Esophagus squamous epithelium (tissue), 5 donors: ENCODE data around the gene MAGEA4. TPM values are rescaled to one million over a fixed set of nuclear protein-coding genes. Genes with fewer than 3 reads are reported as not detected.
"Not testable (repeated sequence)": the region's sequence is repeated elsewhere in the genome, so short reads cannot be mapped to it uniquely, and the experiment has no call there.

Experiments used
- DNase-seq: peaks from one replicate; lab custom pipeline; 2025; lab: John Stamatoyannopoulos, UW
- H3K27ac ChIP-seq, 4 donors: fragments of 200-600 bp; sonication (generic); one replicate each; pipeline ENCODE4 v1.5.1; 2016 to 2019; ENCODE audit warnings: mild to moderate bottlenecking in 1 of 4
- H3K27me3 ChIP-seq, 4 donors: fragments of 200-600 bp; sonication (generic); 1 replicate in 3 of 4; 2 replicates in 1 of 4; pipeline versions ENCODE4 v1.5.1 to v1.6.0; 2017 to 2021; ENCODE audit warnings: antibody characterized with exemption in 1 of 4
- H3K36me3 ChIP-seq, 3 donors: fragments of 200-600 bp; sonication (generic); one replicate each; pipeline ENCODE4 v1.5.1; 2016 to 2019
- H3K4me1 ChIP-seq, 3 donors: fragments of 200-600 bp; sonication (generic); one replicate each; pipeline ENCODE4 v1.5.1; 2017 to 2019
- H3K4me3 ChIP-seq, 4 donors: fragments of 200-600 bp; sonication (generic); 1 replicate in 3 of 4; 2 replicates in 1 of 4; pipeline ENCODE4 v1.5.1; 2016 to 2019; ENCODE audit warnings: mild to moderate bottlenecking in 2 of 4, moderate library complexity in 1 of 4
- H3K9me3 ChIP-seq, 3 donors: fragments of 200-600 bp; sonication (generic); one replicate each; pipeline ENCODE4 v1.5.1; 2016 to 2019
- CTCF ChIP-seq, 6 experiments: fragments of 450-650 bp in 4 of 6; fragments of 200-600 bp in 2 of 6; sonication (generic) in 2 of 6; IDR thresholded peaks; one replicate each; pipeline ENCODE4 v1.5.1; 2016 to 2019; ENCODE audit warnings: antibody characterized with exemption in 6 of 6, mild to moderate bottlenecking in 4 of 6, moderate library complexity in 4 of 6
- POLR2A ChIP-seq, 4 donors: fragments of 450-650 bp; IDR thresholded peaks; one replicate each; pipeline ENCODE4 v1.6.1; 2017; ENCODE audit warnings: antibody characterized with exemption in 4 of 4, mild to moderate bottlenecking in 4 of 4, moderate library complexity in 3 of 4
- WGBS, 2 donors: methylation state at CpG; one replicate each; pipeline ENCODE4 v1.1.5; 2018; 5-methylcytosine and 5-hydroxymethylcytosine counted together
- intact Hi-C: fragments of 100-400 bp; cut with DNase I; formaldehyde crosslinking; loops from one replicate; pipeline ENCODE4 v1.15.0; 2022
- total RNA-seq, 4 donors: library from RNA; depleted of rRNA; stranded (reverse); fragments of >200 nt; gene quantifications; one replicate each; pipeline ENCODE4 v1.1.0, GENCODE V29; 2016
- donor health status: DM: yes; HTN: yes; CAD: no.

Gene MAGEA4
- total RNA-seq, 4 donors from 2014 or later, result not detected

DNA sequence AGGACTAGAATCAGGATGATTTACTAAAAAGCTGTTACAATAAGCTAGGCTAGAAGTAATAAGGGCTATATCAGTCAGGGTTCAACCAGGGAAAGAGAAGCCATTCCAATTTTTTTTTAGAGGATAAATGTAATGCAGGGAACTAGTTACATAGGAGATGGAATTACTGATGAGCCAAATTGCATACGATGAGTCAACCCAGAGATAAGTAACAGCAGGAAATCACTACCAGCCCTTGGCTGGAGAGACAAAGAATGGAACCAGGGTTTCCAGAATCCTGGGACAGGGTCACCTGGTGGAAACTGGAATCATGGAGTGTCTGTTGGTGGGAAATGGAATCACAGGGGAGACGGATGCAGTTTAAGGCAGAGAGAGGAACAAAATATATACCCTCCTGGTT, 13.1 kb upstream of the MAGEA4 start:
- DNase-seq, result no peak
- intact Hi-C loops, result no loop called here
- Histone ChIP-seq H3K36me3 (no peaks in the 10 kb centered on the region), H3K27me3 (no peaks in the 10 kb centered on the region), H3K4me3 (no peak overlapping the region), H3K27ac (no peak overlapping the region), H3K4me1 (peaks cover 0 to 13% (median 0%) of the 10 kb centered on the region in 3 donors), H3K9me3 (no peaks in the 10 kb centered on the region)
- 44 to 56% methylated on average over 1 to 2 of the region's 2 CpGs for WGBS, 2 donors
- TF ChIP-seq CTCF (IDR thresholded peaks at IDR 0.05) (no peak), POLR2A (IDR thresholded peaks at IDR 0.05) (no peak)

DNA sequence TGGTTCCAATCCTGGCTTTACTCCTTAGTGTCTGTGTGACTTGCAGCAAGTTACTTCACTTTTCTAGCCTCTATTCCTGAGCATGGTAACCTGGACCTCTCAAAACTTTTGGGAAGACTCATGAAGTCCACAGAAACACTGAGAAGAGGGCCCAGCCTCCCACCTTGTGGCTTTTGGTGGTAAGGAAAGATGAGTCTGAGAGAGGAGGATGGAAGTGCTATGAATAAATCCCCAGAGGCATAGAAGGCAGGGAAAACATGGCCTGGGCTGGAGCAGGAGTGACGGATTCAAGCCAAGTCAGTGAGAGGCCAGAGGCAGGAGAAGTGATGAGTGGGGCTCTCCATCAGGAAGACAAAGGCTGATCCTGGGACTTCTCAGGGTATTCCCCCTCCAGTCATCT, 10.9 kb upstream of the MAGEA4 start:
- no peak for TF ChIP-seq CTCF (IDR thresholded peaks at IDR 0.05)
- no peak for TF ChIP-seq POLR2A (IDR thresholded peaks at IDR 0.05)
- H3K36me3 ChIP-seq, result no peaks in the 10 kb centered on the region
- H3K27ac ChIP-seq, result no peak overlapping the region
- WGBS, 2 donors, result 44 to 64% methylated on average over 1 of the region's 1 CpG
- H3K27me3 ChIP-seq, result no peaks in the 10 kb centered on the region
- no peak overlapping the region for H3K4me3 ChIP-seq
- peaks cover 0 to 13% (median 0%) of the 10 kb centered on the region in 3 donors for H3K4me1 ChIP-seq
- H3K9me3 ChIP-seq, result no peaks in the 10 kb centered on the region
- DNase-seq, result no peak
- intact Hi-C loops, result no loop called here

DNA sequence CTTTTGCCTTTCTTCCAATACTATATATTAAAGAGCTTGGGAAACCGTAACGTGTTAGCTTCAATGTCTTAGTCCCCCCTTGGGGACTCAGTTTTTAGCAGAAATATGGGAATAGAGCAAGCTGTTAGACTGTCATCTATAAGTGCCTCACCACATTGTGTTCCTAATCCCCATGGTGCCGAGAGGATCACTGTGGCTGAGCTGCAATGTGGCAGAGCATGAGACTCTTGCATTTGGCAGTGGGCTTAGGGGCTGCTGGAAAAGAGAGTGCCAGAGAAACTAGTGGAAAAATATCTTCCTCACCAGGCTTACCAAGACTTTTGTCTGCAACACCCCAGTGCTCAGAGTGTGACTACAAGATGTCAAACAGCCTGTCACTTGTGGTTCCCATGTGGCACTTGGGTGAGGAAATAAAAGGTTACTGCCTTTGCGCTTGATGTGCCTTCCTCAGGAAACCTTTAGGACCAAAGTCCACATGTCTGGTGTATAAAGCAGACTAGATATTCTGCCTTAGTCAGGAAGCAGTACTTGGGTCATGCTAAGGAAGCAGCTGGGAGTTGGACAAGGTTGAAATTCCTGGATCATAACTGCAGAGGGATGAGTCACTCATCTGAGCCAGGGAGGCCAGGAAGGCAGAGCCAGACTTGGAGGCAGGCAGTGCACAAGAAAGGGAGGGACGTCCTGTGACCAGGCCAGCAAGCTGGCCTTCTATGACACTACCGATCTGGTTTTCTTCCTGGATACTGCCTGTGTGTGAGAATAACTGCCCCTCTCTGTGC, 9.7 kb upstream of the MAGEA4 start:
- Histone ChIP-seq H3K27me3 (no peaks in the 10 kb centered on the region), H3K27ac (no peak overlapping the region), H3K4me3 (no peak overlapping the region), H3K36me3 (no peaks in the 10 kb centered on the region), H3K4me1 (peaks cover 0 to 13% (median 0%) of the 10 kb centered on the region in 3 donors), H3K9me3 (no peaks in the 10 kb centered on the region)
- intact Hi-C loops, result no loop called here
- 40 to 57% methylated on average over 1 to 6 of the region's 6 CpGs for WGBS, 2 donors
- DNase-seq, result no peak
- TF ChIP-seq POLR2A (IDR thresholded peaks at IDR 0.05) (no peak), CTCF (IDR thresholded peaks at IDR 0.05) (no peak)

DNA sequence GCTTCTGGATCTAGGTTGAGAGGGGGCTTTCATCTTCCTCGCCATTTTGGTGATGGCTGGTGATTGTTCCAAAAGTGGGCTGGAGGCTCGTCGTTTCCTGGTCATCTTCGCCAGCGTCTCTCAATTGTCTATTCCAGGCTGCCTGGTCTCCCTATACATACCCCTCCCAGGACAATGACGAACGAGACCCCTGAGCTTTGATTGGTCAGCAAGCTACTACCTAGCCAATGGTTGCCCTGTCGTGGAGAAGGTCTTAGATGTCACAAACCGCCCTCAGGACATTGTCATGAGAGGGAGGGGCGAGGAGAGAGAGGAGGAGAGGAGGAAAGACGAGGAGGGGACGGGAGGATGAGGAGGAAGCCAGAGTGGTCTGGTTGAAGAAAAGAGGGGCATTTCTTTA, 7.7 kb upstream of the MAGEA4 start:
- no peak for TF ChIP-seq CTCF (IDR thresholded peaks at IDR 0.05)
- TF ChIP-seq POLR2A (IDR thresholded peaks at IDR 0.05), result no peak
- Histone ChIP-seq H3K27ac (no peak overlapping the region), H3K4me1 (peaks cover 0 to 13% (median 0%) of the 10 kb centered on the region in 3 donors), H3K9me3 (no peaks in the 10 kb centered on the region), H3K36me3 (no peaks in the 10 kb centered on the region), H3K27me3 (no peaks in the 10 kb centered on the region), H3K4me3 (no peak overlapping the region)
- DNase-seq, result no peak
- WGBS, 2 donors, result 66 to 88% methylated on average over 4 to 8 of the region's 12 CpGs
- intact Hi-C loops, result no loop called here

- H3K4me3 ChIP-seq, result no peak overlapping the region
- no peak for TF ChIP-seq CTCF (IDR thresholded peaks at IDR 0.05)
- TF ChIP-seq POLR2A (IDR thresholded peaks at IDR 0.05), result no peak
- no peaks in the 10 kb centered on the region for H3K27me3 ChIP-seq
- H3K4me1 ChIP-seq, result no peaks in the 10 kb centered on the region
- H3K9me3 ChIP-seq, result no peaks in the 10 kb centered on the region
- WGBS, 2 donors, result 69% methylated on average over 5 of the region's 11 CpGs; no CpG with 5 or more reads in 1 of the 2 donors
- H3K27ac ChIP-seq, result no peak overlapping the region
- H3K36me3 ChIP-seq, result no peaks in the 10 kb centered on the region
- intact Hi-C loops, result no loop called here
- no peak for DNase-seq
Observed at GRCh38 chrX:151912221-151912620, 468 bp upstream of the MAGEA4 start.

DNA sequence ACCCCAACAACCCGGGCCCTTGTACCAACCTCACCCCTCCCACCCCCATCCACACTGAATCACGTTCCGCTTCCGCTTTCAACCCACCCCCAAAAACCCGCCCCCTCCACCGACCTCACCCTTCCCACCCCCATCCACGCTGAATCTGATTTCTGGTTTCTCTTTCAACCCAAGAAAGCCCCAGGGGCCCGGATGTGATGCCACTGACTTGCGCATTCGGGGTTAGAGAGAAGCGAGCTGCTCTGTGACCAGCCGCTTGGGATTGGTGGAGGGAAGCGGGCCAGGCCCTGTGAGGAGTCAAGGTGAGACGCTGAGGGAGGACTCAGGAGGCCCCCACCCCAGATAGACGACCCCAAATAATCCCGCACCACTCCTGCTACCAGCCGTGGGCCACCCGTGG, 6.0 kb downstream of the MAGEA4 start:
- H3K4me1 ChIP-seq, H3K9me3 ChIP-seq, H3K36me3 ChIP-seq, DNase-seq, H3K27ac ChIP-seq, H3K4me3 ChIP-seq, H3K27me3 ChIP-seq, intact Hi-C loops: not testable (repeated sequence)
- 80% methylated on average over 2 of the region's 18 CpGs; no CpG with 5 or more reads in 1 of the 2 donors for WGBS, 2 donors
